Thyroid gland (tissue), 4 donors: Measurements from ENCODE around the gene RANBP9.

ENCODE experiments used
- POLR2A ChIP-seq, 2 donors: fragments of 450-650 bp; IDR thresholded peaks; one replicate each; pipeline ENCODE4 v1.6.1; 2017; ENCODE audit warnings: antibody characterized with exemption in 2 of 2, mild to moderate bottlenecking in 2 of 2, moderate library complexity in 1 of 2
- TF ChIP-seq, protein P1 (sequence below), 6 experiments: fragments of 200-600 bp in 3 of 6; fragments of 450-650 bp in 3 of 6; sonication (generic) in 3 of 6; IDR thresholded peaks; one replicate each; pipeline ENCODE4 v1.5.1; 2016 to 2019; ENCODE audit warnings: antibody characterized with exemption in 6 of 6, mild to moderate bottlenecking in 2 of 6, inconsistent platforms in 1 of 6, moderate library complexity in 1 of 6

DNA sequence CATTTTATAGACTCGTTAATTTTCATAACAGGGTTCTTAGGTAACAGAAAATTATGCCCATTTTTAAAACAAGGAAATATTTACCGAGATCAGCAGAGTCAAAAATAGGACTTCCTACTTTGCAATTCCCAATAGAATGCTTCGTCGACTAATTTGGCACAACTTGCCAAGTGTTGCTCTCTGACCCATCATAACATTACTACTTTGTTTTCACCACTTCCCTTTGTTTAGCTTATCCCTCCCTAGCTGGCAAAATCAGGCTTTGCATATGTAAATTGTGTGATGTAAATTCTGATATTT lies 914 bp upstream of the RANBP9 start:
- TF ChIP-seq, protein P1, sequence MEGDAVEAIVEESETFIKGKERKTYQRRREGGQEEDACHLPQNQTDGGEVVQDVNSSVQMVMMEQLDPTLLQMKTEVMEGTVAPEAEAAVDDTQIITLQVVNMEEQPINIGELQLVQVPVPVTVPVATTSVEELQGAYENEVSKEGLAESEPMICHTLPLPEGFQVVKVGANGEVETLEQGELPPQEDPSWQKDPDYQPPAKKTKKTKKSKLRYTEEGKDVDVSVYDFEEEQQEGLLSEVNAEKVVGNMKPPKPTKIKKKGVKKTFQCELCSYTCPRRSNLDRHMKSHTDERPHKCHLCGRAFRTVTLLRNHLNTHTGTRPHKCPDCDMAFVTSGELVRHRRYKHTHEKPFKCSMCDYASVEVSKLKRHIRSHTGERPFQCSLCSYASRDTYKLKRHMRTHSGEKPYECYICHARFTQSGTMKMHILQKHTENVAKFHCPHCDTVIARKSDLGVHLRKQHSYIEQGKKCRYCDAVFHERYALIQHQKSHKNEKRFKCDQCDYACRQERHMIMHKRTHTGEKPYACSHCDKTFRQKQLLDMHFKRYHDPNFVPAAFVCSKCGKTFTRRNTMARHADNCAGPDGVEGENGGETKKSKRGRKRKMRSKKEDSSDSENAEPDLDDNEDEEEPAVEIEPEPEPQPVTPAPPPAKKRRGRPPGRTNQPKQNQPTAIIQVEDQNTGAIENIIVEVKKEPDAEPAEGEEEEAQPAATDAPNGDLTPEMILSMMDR (IDR thresholded peaks at IDR 0.05), result no peak
- TF ChIP-seq POLR2A (IDR thresholded peaks at IDR 0.05), result no peak
